OCI-LY1 (cell line): ENCODE results near the gene NEUROD1.

ENCODE experiments used
- H2AFZ ChIP-seq: fragments of 200-600 bp; sonication (generic), shearing (Covaris generic); 2 replicates; pipeline ENCODE4 v1.6.0; 2014; ENCODE audit warnings: antibody characterized with exemption, mild to moderate bottlenecking, low read length
- H3F3A ChIP-seq: fragments of 200-600 bp; sonication (generic), shearing (Covaris generic); 2 replicates; pipeline ENCODE4 v1.6.0; 2014; ENCODE audit warnings: mild to moderate bottlenecking, antibody characterized with exemption, low read length, moderate library complexity; ENCODE audit not compliant: insufficient read depth
- H3K27ac ChIP-seq: fragments of 200-600 bp; sonication (generic); 2 replicates; pipeline ENCODE4 v1.5.1; 2014; ENCODE audit warnings: low read length, mixed run types, mild to moderate bottlenecking, low read depth; ENCODE audit not compliant: poor library complexity, severe bottlenecking
- H3K27me3 ChIP-seq: fragments of 200-600 bp; sonication (generic); 2 replicates; pipeline ENCODE4 v1.6.0; 2014; ENCODE audit warnings: antibody characterized with exemption, mild to moderate bottlenecking, low read length, moderate library complexity; ENCODE audit not compliant: insufficient read depth
- H3K36me3 ChIP-seq: fragments of 200-600 bp; sonication (generic); 2 replicates; pipeline ENCODE4 v1.6.1; 2014; ENCODE audit warnings: mild to moderate bottlenecking, antibody characterized with exemption, low read length, moderate library complexity, mixed read lengths; ENCODE audit not compliant: insufficient read depth
- H3K4me1 ChIP-seq: fragments of 200-600 bp; sonication (generic); 2 replicates; pipeline ENCODE4 v1.5.1; 2014; ENCODE audit warnings: mild to moderate bottlenecking, low read length, moderate library complexity; ENCODE audit not compliant: insufficient read depth, severe bottlenecking
- H3K4me2 ChIP-seq: fragments of 200-600 bp; sonication (generic), shearing (Covaris generic); 2 replicates; pipeline ENCODE4 v1.6.1; 2014; ENCODE audit warnings: low read length
- H3K4me3 ChIP-seq: fragments of 200-600 bp; sonication (generic); 2 replicates; pipeline ENCODE4 v1.5.1; 2014; ENCODE audit warnings: low read length, low read depth, mild to moderate bottlenecking, mixed read lengths; ENCODE audit not compliant: poor library complexity, severe bottlenecking
- H3K79me2 ChIP-seq: fragments of 200-600 bp; shearing (Covaris generic); 2 replicates; pipeline ENCODE4 v1.6.1; 2016; ENCODE audit warnings: mixed run types, low read length, mixed read lengths; ENCODE audit not compliant: insufficient read depth
- H3K9ac ChIP-seq: fragments of 200-600 bp; sonication (generic), shearing (Covaris generic); 2 replicates; pipeline ENCODE4 v1.6.1; 2014; ENCODE audit warnings: mild to moderate bottlenecking, low read length, mixed read lengths
- H3K9me2 ChIP-seq: fragments of 200-600 bp; sonication (generic), shearing (Covaris generic); 2 replicates; pipeline ENCODE4 v1.6.1; 2014; ENCODE audit warnings: low read depth, mild to moderate bottlenecking, low read length, mixed read lengths
- H3K9me3 ChIP-seq: fragments of 200-600 bp; shearing (Covaris generic); 2 replicates; pipeline ENCODE4 v1.6.1; 2014; ENCODE audit warnings: low read length, mixed read lengths
- H4K20me1 ChIP-seq: fragments of 200-600 bp; sonication (generic), shearing (Covaris generic); 2 replicates; pipeline ENCODE4 v1.6.0; 2016; ENCODE audit warnings: mild to moderate bottlenecking, low read length; ENCODE audit not compliant: insufficient read depth
- CTCF ChIP-seq: fragments of 200-600 bp; sonication (generic), shearing (Covaris generic); IDR thresholded peaks from 2 replicates; pipeline ENCODE4 v1.5.1; 2017; ENCODE audit warnings: mild to moderate bottlenecking, antibody characterized with exemption, low read length, moderate library complexity, mixed read lengths
- EZH2 ChIP-seq: fragments of 200-600 bp; sonication (generic), shearing (Covaris generic); IDR thresholded peaks from 2 replicates; pipeline ENCODE4 v1.8.0; 2017; ENCODE audit warnings: borderline replicate concordance, mixed run types, mild to moderate bottlenecking, antibody characterized with exemption, low read length, moderate library complexity, mixed read lengths

Gene NEUROD1

GRCh38 chr2:181679544-181679979 lies 755 bp downstream of the NEUROD1 start:
- Histone ChIP-seq H3K4me1 (no peaks in the 10 kb centered on the region), H3K27me3 (no peaks in the 10 kb centered on the region), H3K27ac (no peak overlapping the region), H4K20me1 (no peaks in the 10 kb centered on the region), H3F3A (no peaks in the 10 kb centered on the region), H3K9me3 (no peaks in the 10 kb centered on the region), H3K36me3 (no peaks in the 10 kb centered on the region), H3K4me2 (no peak overlapping the region), H2AFZ (no peak overlapping the region), H3K9me2 (no peaks in the 10 kb centered on the region), H3K9ac (no peak overlapping the region), H3K79me2 (no peaks in the 10 kb centered on the region), H3K4me3 (no peak overlapping the region)
- no peak for TF ChIP-seq CTCF
- TF ChIP-seq EZH2, result no peak

- H2AFZ ChIP-seq, result no peak overlapping the region
- no peaks in the 10 kb centered on the region for H3F3A ChIP-seq
- H3K36me3 ChIP-seq, result no peaks in the 10 kb centered on the region
- no peaks in the 10 kb centered on the region for H3K4me1 ChIP-seq
- no peaks in the 10 kb centered on the region for H3K9me3 ChIP-seq
- no peaks in the 10 kb centered on the region for H3K9me2 ChIP-seq
- no peak overlapping the region for H3K27ac ChIP-seq
- no peaks in the 10 kb centered on the region for H3K27me3 ChIP-seq
- H3K4me3 ChIP-seq, result no peak overlapping the region
- no peak for TF ChIP-seq EZH2
- no peak for TF ChIP-seq CTCF
- no peak overlapping the region for H3K4me2 ChIP-seq
- H3K79me2 ChIP-seq, result no peaks in the 10 kb centered on the region
- no peaks in the 10 kb centered on the region for H4K20me1 ChIP-seq
- no peak overlapping the region for H3K9ac ChIP-seq
Observed at GRCh38 chr2:181678861-181679543, 1.3 kb downstream of the NEUROD1 start.

GRCh38 chr2:181677912-181678586 lies 2.3 kb downstream of the NEUROD1 start:
- no peaks in the 10 kb centered on the region for H3F3A ChIP-seq
- no peaks in the 10 kb centered on the region for H3K4me1 ChIP-seq
- no peaks in the 10 kb centered on the region for H3K27me3 ChIP-seq
- no peak overlapping the region for H3K27ac ChIP-seq
- no peaks in the 10 kb centered on the region for H3K36me3 ChIP-seq
- no peak overlapping the region for H3K4me3 ChIP-seq
- no peak overlapping the region for H3K4me2 ChIP-seq
- H3K9me2 ChIP-seq, result no peaks in the 10 kb centered on the region
- no peak overlapping the region for H2AFZ ChIP-seq
- H4K20me1 ChIP-seq, result no peaks in the 10 kb centered on the region
- H3K79me2 ChIP-seq, result no peaks in the 10 kb centered on the region
- no peak overlapping the region for H3K9ac ChIP-seq
- no peaks in the 10 kb centered on the region for H3K9me3 ChIP-seq
- no peak for TF ChIP-seq CTCF
- TF ChIP-seq EZH2, result no peak
